ENCODE measurements around the gene CD244.

DNA sequence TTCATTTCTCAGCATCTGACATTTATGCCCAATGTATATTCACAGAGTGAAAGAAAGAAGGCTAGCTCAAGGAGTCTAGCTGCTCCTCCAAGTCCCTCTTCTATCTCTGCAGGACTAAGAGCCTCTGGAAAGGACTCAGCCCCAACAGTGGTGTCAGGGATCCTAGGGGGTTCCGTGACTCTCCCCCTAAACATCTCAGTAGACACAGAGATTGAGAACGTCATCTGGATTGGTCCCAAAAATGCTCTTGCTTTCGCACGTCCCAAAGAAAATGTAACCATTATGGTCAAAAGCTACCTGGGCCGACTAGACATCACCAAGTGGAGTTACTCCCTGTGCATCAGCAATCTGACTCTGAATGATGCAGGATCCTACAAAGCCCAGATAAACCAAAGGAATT lies 63.0 kb downstream of the CD244 start:
- TF ChIP-seq POLR2A (IDR thresholded peaks at IDR 0.05) (no peak), CTCF (IDR thresholded peaks at IDR 0.05) (no peak)

All from stomach (tissue), 4 donors.